PC-9 (cell line): ENCODE results near the gene PLRG1.

ENCODE experiments used
- CTCF ChIP-seq: fragments of 200-600 bp; sonication (generic); conservative IDR thresholded peaks from 2 replicates; pipeline ENCODE4 v1.6.1; 2017; ENCODE audit warnings: mixed run types, antibody characterized with exemption, mild to moderate bottlenecking, moderate library complexity
- EZH2 ChIP-seq: fragments of 200-600 bp; sonication (generic); IDR thresholded peaks from 2 replicates; pipeline ENCODE4 v1.8.0; 2017; ENCODE audit warnings: antibody characterized with exemption, low read depth

DNA sequence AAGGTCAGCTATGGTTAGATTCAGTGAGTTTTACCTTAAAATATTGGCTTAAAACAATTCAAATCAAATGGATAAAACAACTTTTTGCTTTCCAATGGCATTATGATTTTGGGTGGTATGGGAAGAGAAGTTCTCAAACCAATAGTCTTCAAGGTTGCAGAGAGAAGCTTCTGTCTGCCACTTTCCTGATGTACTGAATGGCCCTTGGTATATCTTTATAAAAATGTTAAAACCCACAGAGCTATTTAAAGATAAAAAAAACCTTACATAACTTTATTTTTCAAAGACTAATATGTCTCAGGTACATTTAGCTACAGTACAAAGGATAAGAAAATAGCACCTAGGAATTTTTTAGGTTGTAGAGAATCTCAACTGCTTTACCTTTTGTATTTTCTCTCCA is 33.5 kb upstream of the PLRG1 start:
- no peak for TF ChIP-seq EZH2
- no peak for TF ChIP-seq CTCF
